AG09319 (cell line): ENCODE results near the gene BCAS3.
A peak's percentile ranks its signal among the peaks of the same experiment; 100 is the strongest.

ENCODE experiments used
- DNase-seq: peaks from one replicate; pipeline ENCODE4 v3.0.0-alpha.2; 2010; ENCODE audit warnings: low read depth; ENCODE audit errors: extremely low read depth
- CTCF ChIP-seq: IDR thresholded peaks from 2 replicates; pipeline ENCODE4 v1.5.1; 2011; ENCODE audit warnings: low read depth, mild to moderate bottlenecking, inconsistent platforms, low read length, moderate library complexity

Gene BCAS3

GRCh38 chr17:61118871-61119270 is 441.2 kb downstream of the BCAS3 start:
- no peak for DNase-seq

GRCh38 chr17:61122326-61122913 is 444.8 kb downstream of the BCAS3 start:
- TF ChIP-seq CTCF, result no peak
- no peak for DNase-seq

More at GRCh38 chr17:61118871-61119270, 441.2 kb downstream of the BCAS3 start:
- TF ChIP-seq CTCF, result no peak

GRCh38 chr17:61124562-61124961 is 446.9 kb downstream of the BCAS3 start:
- no peak for DNase-seq
- TF ChIP-seq CTCF, result no peak

- DNase-seq, result no peak
- TF ChIP-seq CTCF, result no peak
Observed at GRCh38 chr17:61126473-61127249, 449.0 kb downstream of the BCAS3 start.

- DNase-seq, result no peak
- TF ChIP-seq CTCF, result no peak
Observed at GRCh38 chr17:61127960-61128359, 450.3 kb downstream of the BCAS3 start.

GRCh38 chr17:61128661-61129115 is 451.0 kb downstream of the BCAS3 start:
- DNase-seq, result peak; percentile 38
- no peak for TF ChIP-seq CTCF
